Thoracic aorta (tissue), 2 donors: Measurements from ENCODE around the gene RASL12. TPM values are rescaled to one million over a fixed set of nuclear protein-coding genes. Genes with fewer than 3 reads are reported as not detected.

Source experiments
- ATAC-seq: fragments of 150-250 bp; one replicate; pipeline ENCODE4 v1.8.0; 2017; ENCODE audit warnings: low read depth; ENCODE audit not compliant: insufficient number of reproducible peaks, low FRiP score
- DNase-seq: peaks from one replicate; pipeline ENCODE4 v3.0.0-alpha.2; 2020; ENCODE audit warnings: low spot score
- H3K27ac ChIP-seq, 2 donors: fragments of 200-600 bp; sonication (generic); 1 replicate in 1 of 2; 2 replicates in 1 of 2; pipeline ENCODE4 v1.5.1; 2016; ENCODE audit warnings: mild to moderate bottlenecking in 2 of 2, moderate library complexity in 2 of 2
- H3K27me3 ChIP-seq: fragments of 200-600 bp; sonication (generic); replicated peaks from 2 replicates; pipeline ENCODE4 v1.6.0; 2016; ENCODE audit warnings: mild to moderate bottlenecking; ENCODE audit not compliant: insufficient read depth
- H3K36me3 ChIP-seq: fragments of 200-600 bp; sonication (generic); one replicate; pipeline ENCODE4 v1.5.1; 2016
- H3K4me1 ChIP-seq, 2 donors: fragments of 200-600 bp; sonication (generic); 1 replicate in 1 of 2; 2 replicates in 1 of 2; pipeline versions ENCODE4 v1.5.1 to v1.6.0; 2016; ENCODE audit warnings: low read depth in 2 of 2, mild to moderate bottlenecking in 1 of 2; ENCODE audit not compliant: control insufficient read depth in 1 of 2
- H3K4me3 ChIP-seq: fragments of 200-600 bp; sonication (generic); 2 replicates; pipeline ENCODE4 v1.5.1; 2016; ENCODE audit warnings: mild to moderate bottlenecking
- H3K9me3 ChIP-seq: fragments of 200-600 bp; sonication (generic); 2 replicates; pipeline ENCODE4 v1.5.1; 2016
- total RNA-seq, 2 donors: library from RNA; depleted of rRNA; stranded (reverse); fragments of >200 nt; gene quantifications; one replicate each; pipeline versions ENCODE4 v1.1.0 to v1.2.3, GENCODE V29; 2016
- TF ChIP-seq, protein P1 (sequence below): fragments of 200-600 bp; sonication (generic); IDR thresholded peaks from one replicate; pipeline ENCODE4 v1.5.1; 2019; ENCODE audit warnings: antibody characterized with exemption

Gene RASL12
- total RNA-seq, 2 donors from 2014 or later, result 211 to 324 TPM

DNA sequence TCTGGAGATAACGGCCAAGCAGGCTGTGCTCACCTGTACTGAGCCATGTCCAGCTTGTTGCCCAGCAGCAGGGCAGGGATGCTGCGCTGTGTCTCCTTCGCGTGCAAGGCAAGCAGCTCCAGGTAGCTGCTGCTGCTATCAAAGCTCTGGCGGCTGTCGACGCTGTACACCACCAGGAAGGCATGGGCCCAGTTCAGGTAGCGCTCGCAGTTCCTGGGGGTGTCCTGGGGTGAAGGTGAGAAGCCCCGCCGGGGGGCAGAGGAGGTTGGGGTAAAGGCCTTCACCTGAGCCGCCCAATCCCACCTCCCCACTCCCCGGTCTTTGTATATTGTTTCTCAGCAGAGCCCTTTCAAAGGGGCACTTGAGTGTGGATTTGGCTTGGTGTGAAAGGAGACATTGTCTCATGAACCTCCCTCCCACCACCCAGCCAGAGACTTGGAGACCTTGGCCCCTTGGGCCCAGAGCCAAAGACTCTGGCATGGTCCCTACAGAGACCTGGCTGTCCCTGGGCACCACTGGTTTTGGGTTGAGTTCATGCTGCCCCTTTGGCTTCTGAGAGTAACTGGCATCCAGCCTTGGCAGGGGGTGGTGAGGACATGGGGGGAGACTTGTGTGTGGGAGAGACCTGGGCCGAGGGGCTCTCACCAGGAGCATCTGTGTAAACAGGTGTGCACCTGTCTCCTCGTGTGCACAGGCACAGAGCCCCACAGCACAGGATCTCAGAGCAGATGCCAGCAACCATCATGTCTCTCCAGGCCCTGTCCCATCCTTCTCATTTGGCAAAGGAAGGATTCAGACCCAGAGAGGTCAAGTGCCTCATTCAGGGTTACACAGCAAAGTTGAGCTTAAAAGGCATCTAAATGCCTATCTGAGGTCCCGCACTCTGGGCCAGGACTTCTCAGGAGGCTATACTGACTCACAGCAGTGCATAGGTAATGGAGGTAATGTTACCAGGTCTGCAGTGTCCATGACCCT is 9.1 kb downstream of the RASL12 start:
- Histone ChIP-seq H3K4me1 (peaks cover 69 to 100% of the 10 kb centered on the region in 2 donors), H3K36me3 (peaks cover 55% of the 10 kb centered on the region), H3K9me3 (no peaks in the 10 kb centered on the region), H3K27me3 (no peaks in the 10 kb centered on the region), H3K4me3 (no peak overlapping the region), H3K27ac (peak overlapping the region; percentile 97 to 99)
- ATAC-seq, result no peak
- no peak for DNase-seq
- TF ChIP-seq, protein P1, sequence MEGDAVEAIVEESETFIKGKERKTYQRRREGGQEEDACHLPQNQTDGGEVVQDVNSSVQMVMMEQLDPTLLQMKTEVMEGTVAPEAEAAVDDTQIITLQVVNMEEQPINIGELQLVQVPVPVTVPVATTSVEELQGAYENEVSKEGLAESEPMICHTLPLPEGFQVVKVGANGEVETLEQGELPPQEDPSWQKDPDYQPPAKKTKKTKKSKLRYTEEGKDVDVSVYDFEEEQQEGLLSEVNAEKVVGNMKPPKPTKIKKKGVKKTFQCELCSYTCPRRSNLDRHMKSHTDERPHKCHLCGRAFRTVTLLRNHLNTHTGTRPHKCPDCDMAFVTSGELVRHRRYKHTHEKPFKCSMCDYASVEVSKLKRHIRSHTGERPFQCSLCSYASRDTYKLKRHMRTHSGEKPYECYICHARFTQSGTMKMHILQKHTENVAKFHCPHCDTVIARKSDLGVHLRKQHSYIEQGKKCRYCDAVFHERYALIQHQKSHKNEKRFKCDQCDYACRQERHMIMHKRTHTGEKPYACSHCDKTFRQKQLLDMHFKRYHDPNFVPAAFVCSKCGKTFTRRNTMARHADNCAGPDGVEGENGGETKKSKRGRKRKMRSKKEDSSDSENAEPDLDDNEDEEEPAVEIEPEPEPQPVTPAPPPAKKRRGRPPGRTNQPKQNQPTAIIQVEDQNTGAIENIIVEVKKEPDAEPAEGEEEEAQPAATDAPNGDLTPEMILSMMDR, result no peak

DNA sequence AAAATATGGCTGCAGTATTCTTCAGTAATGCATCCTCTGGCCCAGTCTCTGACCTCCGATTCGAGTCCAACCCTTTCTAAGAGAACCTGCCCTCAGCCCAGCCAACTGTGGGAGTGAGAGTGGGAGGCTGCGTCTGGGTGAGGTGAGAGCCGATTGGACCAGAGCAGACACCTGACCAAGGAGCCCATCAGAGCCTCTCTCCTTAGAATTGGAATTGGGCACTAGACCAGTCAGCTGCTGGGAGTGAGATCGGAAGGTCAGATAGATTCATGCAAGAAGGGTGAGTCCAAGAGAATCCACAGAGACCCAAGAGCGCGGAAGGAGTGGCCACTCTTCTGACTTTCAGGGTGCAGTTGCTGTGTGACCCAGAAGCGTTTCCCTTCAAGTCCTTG is 10.2 kb downstream of the RASL12 start:
- peaks cover 60% of the 10 kb centered on the region for H3K36me3 ChIP-seq
- no peaks in the 10 kb centered on the region for H3K27me3 ChIP-seq
- peak overlapping the region; percentile 97 to 99 for H3K27ac ChIP-seq
- DNase-seq (no peak), ATAC-seq (no peak)
- H3K4me3 ChIP-seq, result no peak overlapping the region
- H3K4me1 ChIP-seq, result peaks cover 57 to 92% of the 10 kb centered on the region in 2 donors
- TF ChIP-seq, protein P1, result no peak
- no peaks in the 10 kb centered on the region for H3K9me3 ChIP-seq

DNA sequence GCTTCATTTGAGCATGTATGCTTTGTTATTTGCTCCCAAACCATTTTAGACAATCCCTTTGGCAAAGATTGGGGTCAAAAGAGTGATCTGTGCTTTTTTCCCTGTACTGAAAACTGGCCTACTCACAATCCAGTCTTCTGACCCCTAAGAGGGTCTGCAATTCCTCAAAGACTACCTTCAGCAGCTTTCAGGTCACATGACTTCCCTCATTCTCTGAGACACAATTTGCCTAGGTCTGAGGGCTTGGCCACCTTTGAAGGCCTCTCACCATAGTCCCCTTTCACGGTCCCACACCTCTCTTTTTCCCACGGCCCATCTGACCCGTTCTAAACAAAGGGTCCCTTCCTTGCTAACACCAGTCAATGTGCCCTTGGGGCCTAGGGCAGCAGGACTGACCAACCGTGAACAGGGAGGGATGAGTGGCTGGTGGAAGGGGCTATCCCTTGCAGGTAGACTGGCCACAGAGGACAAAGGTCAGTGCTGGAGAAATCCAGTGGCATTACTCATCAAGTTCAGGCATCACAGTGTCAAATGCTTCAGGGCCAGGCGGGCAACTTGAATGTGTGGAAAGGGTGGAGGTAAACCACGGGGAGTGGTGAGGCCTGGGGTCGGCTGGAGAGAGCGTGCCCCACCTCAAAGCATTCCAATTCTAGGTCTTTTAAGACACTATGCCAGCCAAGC is 10.8 kb downstream of the RASL12 start:
- ATAC-seq (no peak), DNase-seq (no peak)
- Histone ChIP-seq H3K27ac (peak overlapping the region; percentile 97 to 99), H3K9me3 (no peaks in the 10 kb centered on the region), H3K4me1 (peaks cover 52 to 86% of the 10 kb centered on the region in 2 donors), H3K4me3 (no peak overlapping the region), H3K27me3 (no peaks in the 10 kb centered on the region), H3K36me3 (peaks cover 58% of the 10 kb centered on the region)
- TF ChIP-seq, protein P1, result no peak

DNA sequence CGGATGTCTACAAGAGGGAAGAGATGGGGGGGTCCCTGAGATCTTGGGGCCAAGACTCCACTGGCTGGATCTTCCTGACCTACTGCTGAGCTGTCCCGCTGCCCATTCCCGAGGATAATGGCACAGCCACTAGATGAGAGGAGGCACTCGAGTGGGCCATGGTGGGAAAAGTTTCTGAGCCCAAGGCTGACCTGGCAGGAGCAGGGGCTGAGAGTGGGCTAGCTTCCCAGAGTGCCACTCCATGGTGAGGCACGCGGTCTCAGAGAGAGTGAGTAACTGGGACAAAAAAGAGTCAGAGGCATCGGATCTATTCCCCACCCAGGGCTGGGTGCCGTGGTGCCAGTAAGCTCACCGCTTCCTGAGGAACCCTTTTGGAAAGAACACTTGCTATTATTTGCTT is 11.7 kb downstream of the RASL12 start:
- no peak for DNase-seq
- Histone ChIP-seq H3K27ac (peak overlapping the region; percentile 97 to 99), H3K27me3 (no peaks in the 10 kb centered on the region), H3K4me1 (peaks cover 46 to 83% of the 10 kb centered on the region in 2 donors), H3K9me3 (no peaks in the 10 kb centered on the region), H3K36me3 (peaks cover 63% of the 10 kb centered on the region), H3K4me3 (no peak overlapping the region)
- TF ChIP-seq, protein P1, result no peak
- ATAC-seq, result no peak
